B cell (primary cell): ENCODE data around the gene CACNA2D1. TPM values are rescaled to one million over a fixed set of nuclear protein-coding genes. Genes with fewer than 3 reads are reported as not detected.

ENCODE experiments used
- ATAC-seq: fragments of 200-7000 bp; cut with Tn5 transposase; one replicate; pipeline ENCODE4 v1.10.0; 2021; ENCODE audit warnings: low read depth, mild to moderate bottlenecking, moderate number of reproducible peaks, moderate library complexity
- CTCF ChIA-PET: fragments of 350-600 bp; sonication (Branson Sonifier 250); formaldehyde crosslinking; loops from one replicate; lab custom pipeline; 2021; ENCODE audit warnings: antibody characterized with exemption, inconsistent platforms; lab: Charles Lee
- POLR2A ChIA-PET: fragments of 350-600 bp; sonication (Branson Sonifier 250); formaldehyde crosslinking; loops from one replicate; lab custom pipeline; 2021; ENCODE audit warnings: antibody characterized with exemption; lab: Charles Lee
- DNase-seq: peaks from one replicate; pipeline ENCODE4 v3.0.0; 2013
- H2AFZ ChIP-seq: 2 replicates; pipeline ENCODE4 v1.6.1; 2012; ENCODE audit warnings: mild to moderate bottlenecking, low read depth, low read length; ENCODE audit not compliant: insufficient read depth, poor library complexity, severe bottlenecking
- H3K27ac ChIP-seq, 2 donors: 1 replicate in 1 of 2; 2 replicates in 1 of 2; pipeline ENCODE4 v1.5.1; 2012 to 2013; ENCODE audit warnings: low read length in 2 of 2, mild to moderate bottlenecking in 2 of 2, moderate library complexity in 1 of 2
- H3K27me3 ChIP-seq, 4 experiments: fragments of 200-600 bp in 1 of 4; sonication (generic) in 1 of 4; replicated peaks in 1 of 4; 1 replicate in 2 of 4; 2 replicates in 2 of 4; pipeline versions ENCODE4 v1.6.1 to v1.7.0; 2013 to 2016; ENCODE audit warnings: low read length in 3 of 4, mild to moderate bottlenecking in 2 of 4, mixed read lengths in 1 of 4, moderate library complexity in 1 of 4; ENCODE audit not compliant: insufficient read depth in 4 of 4, control insufficient read depth in 3 of 4; ENCODE audit errors: control extremely low read depth in 1 of 4
- H3K36me3 ChIP-seq, 2 experiments: replicated peaks in 1 of 2; 1 replicate in 1 of 2; 2 replicates in 1 of 2; pipeline versions ENCODE4 v1.6.1 to v1.7.1; 2013; ENCODE audit warnings: low read length in 1 of 2; ENCODE audit not compliant: insufficient read depth in 2 of 2, control insufficient read depth in 1 of 2; ENCODE audit errors: control extremely low read depth in 1 of 2, extremely low read depth in 1 of 2
- H3K4me1 ChIP-seq, 2 donors: fragments of 200-600 bp in 1 of 2; sonication (generic) in 1 of 2; 1 replicate in 1 of 2; 2 replicates in 1 of 2; pipeline versions ENCODE4 v1.5.1 to v1.6.1; 2013 to 2017; ENCODE audit warnings: low read length in 2 of 2; ENCODE audit not compliant: control insufficient read depth in 2 of 2, insufficient read depth in 2 of 2
- H3K4me2 ChIP-seq: replicated peaks from 2 replicates; pipeline ENCODE3; 2012; ENCODE audit warnings: mild to moderate bottlenecking, low read depth, low read length; ENCODE audit not compliant: poor library complexity, severe bottlenecking
- H3K4me3 ChIP-seq, 5 experiments: fragments of 200-600 bp in 1 of 5; sonication (generic) in 1 of 5; 1 replicate in 3 of 5; 2 replicates in 2 of 5; pipeline versions ENCODE4 v1.5.1 to v1.7.0; 2011 to 2016; ENCODE audit warnings: low read length in 4 of 5, mild to moderate bottlenecking in 4 of 5, low read depth in 2 of 5, control low read depth in 1 of 5, moderate library complexity in 1 of 5; ENCODE audit not compliant: insufficient read depth in 1 of 5; ENCODE audit errors: control extremely low read depth in 1 of 5, extremely low read depth in 1 of 5
- H3K79me2 ChIP-seq: fragments of 200-600 bp; sonication (generic); one replicate; pipeline ENCODE4 v1.6.0; 2016; ENCODE audit warnings: low read length; ENCODE audit not compliant: control insufficient read depth, insufficient read depth
- H3K9ac ChIP-seq: fragments of 200-600 bp; sonication (generic); 2 replicates; pipeline ENCODE4 v1.6.1; 2017; ENCODE audit warnings: mild to moderate bottlenecking, low read length, moderate library complexity
- H3K9me3 ChIP-seq, 3 donors: one replicate each; pipeline versions ENCODE4 v1.6.1 to v1.7.1; 2013; ENCODE audit warnings: low read length in 2 of 3; ENCODE audit not compliant: control insufficient read depth in 2 of 3, insufficient read depth in 1 of 3; ENCODE audit errors: control extremely low read depth in 1 of 3
- H4K20me1 ChIP-seq: 2 replicates; pipeline ENCODE4 v1.6.0; 2012; ENCODE audit warnings: mild to moderate bottlenecking, low read length; ENCODE audit not compliant: insufficient read depth, control insufficient read depth, poor library complexity, severe bottlenecking
- H3K27ac Mint-ChIP-seq: one replicate; pipeline ENCODE4 v1.8.0; 2021; ENCODE audit warnings: mixed read lengths
- H3K27me3 Mint-ChIP-seq: one replicate; pipeline ENCODE4 v1.8.0; 2021; ENCODE audit warnings: mixed read lengths
- H3K4me1 Mint-ChIP-seq: one replicate; pipeline ENCODE4 v1.8.0; 2021; ENCODE audit warnings: mixed read lengths
- H3K4me3 Mint-ChIP-seq: one replicate; pipeline ENCODE4 v1.8.0; 2021; ENCODE audit warnings: mixed read lengths
- H3K9me3 Mint-ChIP-seq: one replicate; pipeline ENCODE4 v1.8.0; 2022; ENCODE audit warnings: mixed read lengths; ENCODE audit not compliant: insufficient read depth
- EZH2 ChIP-seq: IDR thresholded peaks from 2 replicates; pipeline ENCODE4 v1.6.1; 2012; ENCODE audit warnings: borderline replicate concordance, low read depth, mild to moderate bottlenecking, moderate library complexity, low read length; ENCODE audit not compliant: insufficient read depth, poor library complexity, severe bottlenecking
- WGBS: methylation state at CpG from one replicate; pipeline ENCODE4 v1.1.5; 2013; ENCODE audit warnings: missing lambda C conversion rate; ENCODE audit not compliant: insufficient coverage; 5-methylcytosine and 5-hydroxymethylcytosine counted together
- intact Hi-C: fragments of 100-400 bp; cut with micrococcal nuclease; formaldehyde crosslinking; loops from one replicate; pipeline ENCODE4 v1.10.0; 2022
- polyA plus RNA-seq: library from polyadenylated mRNA; depleted of rRNA; stranded (reverse); fragments of >200 nt; gene quantifications from 2 replicates; pipeline ENCODE4 v1.2.3, GENCODE V29; 2012
- total RNA-seq, 2 donors: library from RNA; stranded (reverse); fragments of 120-200 nt in 1 of 2; gene quantifications; 1 replicate in 1 of 2; 2 replicates in 1 of 2; pipeline versions ENCODE4 v1.2.3 to v1.2.4, GENCODE V29; 2013 to 2022
- TF ChIP-seq, protein P1 (sequence below): fragments of 200-600 bp; IDR thresholded peaks from one replicate; pipeline ENCODE4 v1.8.0; 2022; ENCODE audit warnings: antibody characterized with exemption, mild to moderate bottlenecking

CACNA2D1 gene
- total and polyA plus RNA-seq, 2 donors (not counting 1 experiment from before 2014, with no cell fraction given) = not detected

DNA sequence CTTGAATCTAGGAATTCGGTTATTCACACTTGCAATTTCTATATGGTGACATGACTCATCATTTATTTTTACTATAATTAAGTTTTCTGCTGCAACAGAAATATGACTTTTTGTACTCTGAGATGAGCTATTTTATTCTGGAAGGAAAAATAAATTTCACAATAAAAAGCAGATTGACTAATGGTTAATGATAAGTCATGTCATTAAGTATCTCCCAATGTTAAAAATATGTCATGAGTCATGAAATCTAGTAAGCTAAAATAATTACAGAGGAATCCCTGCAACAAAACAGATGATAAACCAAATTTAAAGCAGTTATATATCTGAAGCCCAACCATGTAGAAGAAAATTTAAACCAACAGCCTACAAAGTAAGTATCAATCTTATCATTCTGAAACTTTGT is 149.2 kb downstream of the CACNA2D1 start:
- H3K9me3 ChIP-seq = peaks cover 0 to 3% (median 0%) of the 10 kb centered on the region in 3 donors
- no peaks in the 10 kb centered on the region for H3K79me2 ChIP-seq
- H4K20me1 ChIP-seq = no peaks in the 10 kb centered on the region
- ATAC-seq = no peak
- H3K9me3 Mint-ChIP-seq = no peaks in the 10 kb centered on the region
- TF ChIP-seq, protein P1, sequence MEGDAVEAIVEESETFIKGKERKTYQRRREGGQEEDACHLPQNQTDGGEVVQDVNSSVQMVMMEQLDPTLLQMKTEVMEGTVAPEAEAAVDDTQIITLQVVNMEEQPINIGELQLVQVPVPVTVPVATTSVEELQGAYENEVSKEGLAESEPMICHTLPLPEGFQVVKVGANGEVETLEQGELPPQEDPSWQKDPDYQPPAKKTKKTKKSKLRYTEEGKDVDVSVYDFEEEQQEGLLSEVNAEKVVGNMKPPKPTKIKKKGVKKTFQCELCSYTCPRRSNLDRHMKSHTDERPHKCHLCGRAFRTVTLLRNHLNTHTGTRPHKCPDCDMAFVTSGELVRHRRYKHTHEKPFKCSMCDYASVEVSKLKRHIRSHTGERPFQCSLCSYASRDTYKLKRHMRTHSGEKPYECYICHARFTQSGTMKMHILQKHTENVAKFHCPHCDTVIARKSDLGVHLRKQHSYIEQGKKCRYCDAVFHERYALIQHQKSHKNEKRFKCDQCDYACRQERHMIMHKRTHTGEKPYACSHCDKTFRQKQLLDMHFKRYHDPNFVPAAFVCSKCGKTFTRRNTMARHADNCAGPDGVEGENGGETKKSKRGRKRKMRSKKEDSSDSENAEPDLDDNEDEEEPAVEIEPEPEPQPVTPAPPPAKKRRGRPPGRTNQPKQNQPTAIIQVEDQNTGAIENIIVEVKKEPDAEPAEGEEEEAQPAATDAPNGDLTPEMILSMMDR = no peak
- TF ChIP-seq EZH2 = no peak
- H3K4me3 ChIP-seq = no peak overlapping the region
- no peaks in the 10 kb centered on the region for H3K27me3 ChIP-seq
- no peaks in the 10 kb centered on the region for H3K36me3 ChIP-seq
- ChIA-PET POLR2A (no interaction called here), CTCF (no interaction called here)
- H3K4me3 Mint-ChIP-seq = no peak overlapping the region
- no peak for DNase-seq
- no peak overlapping the region for H2AFZ ChIP-seq
- no CpG with 5 or more reads among the region's 1 CpG for WGBS
- intact Hi-C loops = no loop called here
- H3K4me1 Mint-ChIP-seq = no peaks in the 10 kb centered on the region
- H3K4me2 ChIP-seq = no peak overlapping the region
- no peak overlapping the region for H3K27ac Mint-ChIP-seq
- H3K4me1 ChIP-seq = no peaks in the 10 kb centered on the region
- no peak overlapping the region for H3K27ac ChIP-seq
- H3K9ac ChIP-seq = no peak overlapping the region
- H3K27me3 Mint-ChIP-seq = no peaks in the 10 kb centered on the region

DNA sequence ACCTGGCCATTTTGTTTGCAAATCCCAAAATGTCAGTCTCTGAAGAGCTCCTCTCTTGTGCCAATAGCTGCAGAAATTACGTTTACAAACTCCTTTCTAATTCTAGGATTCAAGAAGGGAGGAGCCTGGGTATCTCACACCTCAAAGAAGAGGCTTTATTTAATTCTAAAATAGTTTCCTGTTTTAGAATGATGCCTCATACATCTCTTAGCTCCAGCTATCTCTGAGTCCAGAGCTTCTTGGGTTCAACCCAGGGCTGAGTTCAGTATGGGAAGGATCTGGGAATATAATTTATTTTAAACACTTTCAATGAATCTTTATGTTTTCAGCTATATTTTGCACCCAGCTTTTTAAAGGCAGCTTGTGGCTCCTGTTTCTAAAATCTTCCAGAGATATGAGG is 150.1 kb downstream of the CACNA2D1 start:
- POLR2A ChIA-PET = no interaction called here

More for the DNA sequence above, 150.1 kb downstream of the CACNA2D1 start:
- Mint-ChIP-seq H3K4me3 (no peak overlapping the region), H3K4me1 (no peaks in the 10 kb centered on the region), H3K27me3 (no peaks in the 10 kb centered on the region), H3K27ac (no peak overlapping the region), H3K9me3 (no peaks in the 10 kb centered on the region)
- no CpG with 5 or more reads among the region's 1 CpG for WGBS
- DNase-seq (no peak), ATAC-seq (no peak)
- no peak for TF ChIP-seq EZH2
- TF ChIP-seq, protein P1 = no peak
- H3K9ac ChIP-seq = no peak overlapping the region
- H3K4me1 ChIP-seq = no peaks in the 10 kb centered on the region
- H3K27ac ChIP-seq = no peak overlapping the region
- H2AFZ ChIP-seq = no peak overlapping the region
- intact Hi-C loops = no loop called here
- no peaks in the 10 kb centered on the region for H3K27me3 ChIP-seq
- no peaks in the 10 kb centered on the region for H3K36me3 ChIP-seq
- CTCF ChIA-PET = no interaction called here
- no peak overlapping the region for H3K4me2 ChIP-seq
- H4K20me1 ChIP-seq = no peaks in the 10 kb centered on the region
- peaks cover 0 to 3% (median 0%) of the 10 kb centered on the region in 3 donors for H3K9me3 ChIP-seq
- no peak overlapping the region for H3K4me3 ChIP-seq
- H3K79me2 ChIP-seq = no peaks in the 10 kb centered on the region
